GM08714 (cell line): ENCODE results near the gene DAGLB.

ENCODE experiments used
- H3K4me3 ChIP-seq: fragments of 200-500 bp; sonication (Bioruptor generic); 2 replicates; pipeline ENCODE4 v1.5.1; 2014; ENCODE audit warnings: mild to moderate bottlenecking, low read length, inconsistent platforms
- ZNF274 ChIP-seq: IDR thresholded peaks from 2 replicates; pipeline ENCODE4 v1.6.1; 2012; ENCODE audit warnings: mild to moderate bottlenecking, low read depth, low read length

The DAGLB gene

GRCh38 chr7:6448943-6449543 is 1.3 kb upstream of the DAGLB start:
- no peak overlapping the region; the same call in 1 of the 2 replicates for H3K4me3 ChIP-seq
- TF ChIP-seq ZNF274: no peak

DNA sequence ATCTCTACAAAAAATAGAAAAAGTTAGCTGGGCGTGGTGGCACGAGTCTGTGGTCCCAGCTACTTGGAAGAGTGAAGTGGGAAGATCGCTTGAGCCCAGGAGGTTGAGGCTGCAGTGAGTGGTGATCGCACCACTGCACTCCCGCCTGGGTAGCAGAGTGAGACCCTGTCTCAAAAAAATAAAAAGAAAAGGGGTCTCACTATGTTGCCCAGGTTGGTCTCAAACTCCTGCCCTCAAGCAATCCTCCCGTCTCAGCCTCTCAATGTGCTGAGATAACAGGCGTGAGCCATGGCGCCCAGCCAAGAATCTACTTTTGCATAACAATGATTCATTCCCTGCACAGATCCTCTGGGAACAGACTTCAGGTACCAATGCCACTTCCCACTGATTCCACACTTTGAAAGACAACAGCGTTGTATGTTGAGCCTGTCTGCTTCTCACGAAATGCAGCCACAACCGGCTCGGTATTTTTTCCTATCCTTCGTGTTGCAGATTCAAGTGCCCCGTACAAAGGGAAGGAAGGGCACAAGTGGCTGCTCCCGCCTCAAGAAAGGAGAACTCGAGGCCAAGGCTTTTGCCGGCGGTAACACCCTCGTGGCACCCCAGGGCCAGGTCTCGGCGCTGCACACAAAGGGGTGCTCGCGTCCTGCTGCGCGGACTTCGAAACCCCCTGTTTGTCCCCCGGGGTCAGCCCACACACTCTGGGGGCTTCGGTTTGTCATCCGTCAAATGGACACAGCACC is 745 bp downstream of the DAGLB start:
- TF ChIP-seq ZNF274: no peak
- peak overlapping the region; percentile 93 for H3K4me3 ChIP-seq

DNA sequence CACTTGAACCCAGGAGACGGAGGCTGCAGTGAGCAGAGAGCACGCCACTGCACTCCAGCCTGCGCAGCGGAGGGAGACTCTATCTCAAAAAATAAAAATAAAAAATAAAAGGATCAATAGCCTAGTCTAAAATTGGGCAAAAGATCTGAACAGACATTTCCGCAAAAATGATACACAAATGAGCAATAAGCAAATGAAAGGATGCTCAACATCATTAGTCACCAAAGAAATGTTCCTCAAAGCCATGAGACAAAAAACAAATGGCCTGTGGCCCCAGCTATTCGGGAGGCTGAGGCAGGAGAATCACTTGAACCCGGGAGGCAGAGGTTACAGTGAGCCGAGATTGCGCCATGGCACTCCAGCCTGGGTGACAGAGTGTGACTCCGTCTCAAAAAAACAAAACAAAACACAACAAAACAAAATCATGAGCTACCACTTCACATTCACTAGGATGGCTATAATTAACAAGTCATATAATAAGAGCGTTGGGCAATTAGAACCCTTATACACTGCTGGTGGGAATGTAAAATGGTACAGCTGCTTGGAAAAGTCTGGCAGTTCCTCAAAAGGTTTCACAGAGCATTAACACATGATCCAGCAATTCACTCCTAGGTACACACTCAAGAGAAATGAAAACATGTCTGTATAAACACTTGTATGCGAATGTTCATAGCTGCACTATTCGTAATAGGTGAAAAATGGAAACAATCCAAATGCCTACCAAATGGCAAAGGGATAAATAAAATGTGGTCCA is 3.1 kb downstream of the DAGLB start:
- no peak for TF ChIP-seq ZNF274
- no peak overlapping the region for H3K4me3 ChIP-seq

DNA sequence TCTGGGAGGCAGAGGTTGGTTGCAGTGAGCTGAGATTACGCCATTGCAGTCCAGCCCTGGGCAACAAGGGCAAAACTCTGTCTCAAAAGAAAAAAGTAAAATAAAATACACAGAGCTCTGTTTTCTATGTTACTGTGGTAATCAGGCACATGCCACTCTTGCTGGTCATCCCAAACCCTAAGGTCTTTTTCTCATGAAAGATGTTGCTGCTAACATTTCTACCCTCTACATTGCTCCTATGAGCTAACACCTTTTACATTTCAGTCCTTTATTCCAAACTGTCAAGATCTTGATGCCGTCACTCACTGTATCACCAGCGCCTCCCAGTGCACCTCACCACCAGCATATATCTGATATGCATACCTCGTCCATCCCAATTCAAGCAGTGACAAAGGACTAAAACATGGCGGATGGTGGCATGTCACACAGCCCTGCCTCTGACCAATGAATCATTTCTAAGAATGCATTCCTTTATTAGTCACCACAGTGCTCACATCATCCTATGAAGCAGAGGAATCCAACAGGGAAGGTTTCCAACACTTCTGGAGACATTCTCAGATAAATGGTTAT is 4.3 kb downstream of the DAGLB start:
- TF ChIP-seq ZNF274: no peak
- no peak overlapping the region for H3K4me3 ChIP-seq

DNA sequence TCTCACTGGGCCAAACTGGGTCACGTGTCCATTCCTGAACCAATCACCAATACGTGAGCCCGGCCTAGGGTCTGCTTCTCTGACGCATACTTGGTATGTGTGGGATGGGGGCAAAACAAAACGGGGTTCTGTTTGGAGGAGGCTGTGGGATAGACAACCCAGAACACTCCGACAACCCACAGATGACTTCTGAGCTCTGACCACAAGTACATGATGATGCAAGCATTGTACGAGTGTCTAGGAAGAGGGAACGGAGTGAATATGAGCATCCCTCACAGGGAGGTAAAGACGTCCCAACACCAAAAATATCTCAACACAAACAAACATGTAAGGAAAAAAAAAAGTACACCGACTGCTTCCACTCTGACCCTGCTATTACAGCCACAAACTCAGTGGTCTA is 5.6 kb downstream of the DAGLB start:
- no peak for TF ChIP-seq ZNF274
- no peak overlapping the region for H3K4me3 ChIP-seq

DNA sequence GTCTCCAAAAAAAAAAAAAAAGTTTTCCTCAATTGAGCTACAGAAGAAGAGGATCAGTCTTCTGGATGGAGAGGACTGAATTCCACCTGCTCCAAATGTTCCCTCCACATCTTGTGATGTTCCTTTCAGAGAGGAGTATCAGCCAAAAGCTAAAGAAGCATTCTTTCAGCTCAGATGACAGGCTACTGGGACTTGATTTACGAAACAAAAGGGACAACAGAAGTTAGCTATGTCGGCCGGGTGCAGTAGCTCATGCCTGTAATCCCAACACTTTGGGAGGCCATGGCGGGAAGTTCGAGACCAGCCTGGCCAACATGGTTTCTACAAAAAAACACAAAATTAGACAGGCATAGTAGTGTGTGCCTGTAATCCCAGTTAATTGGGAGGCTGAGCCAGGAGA is 7.4 kb downstream of the DAGLB start:
- no peak overlapping the region for H3K4me3 ChIP-seq
- no peak for TF ChIP-seq ZNF274

GRCh38 chr7:6438427-6438826 is 9.3 kb downstream of the DAGLB start:
- TF ChIP-seq ZNF274: no peak
- no peak overlapping the region for H3K4me3 ChIP-seq

GRCh38 chr7:6437251-6437650 is 10.5 kb downstream of the DAGLB start:
- no peak for TF ChIP-seq ZNF274

GRCh38 chr7:6436385-6436685 is 11.4 kb downstream of the DAGLB start:
- H3K4me3 ChIP-seq: peak overlapping the region; percentile 39; the same call in 1 of the 2 replicates
- TF ChIP-seq ZNF274: no peak

More at GRCh38 chr7:6437251-6437650, 10.5 kb downstream of the DAGLB start:
- H3K4me3 ChIP-seq: no peak overlapping the region

- no peak for TF ChIP-seq ZNF274
- H3K4me3 ChIP-seq: peak overlapping the region; percentile 39; the same call in 1 of the 2 replicates
These were observed 12.0 kb downstream of the DAGLB start for GRCh38 chr7:6435486-6436384.

DNA sequence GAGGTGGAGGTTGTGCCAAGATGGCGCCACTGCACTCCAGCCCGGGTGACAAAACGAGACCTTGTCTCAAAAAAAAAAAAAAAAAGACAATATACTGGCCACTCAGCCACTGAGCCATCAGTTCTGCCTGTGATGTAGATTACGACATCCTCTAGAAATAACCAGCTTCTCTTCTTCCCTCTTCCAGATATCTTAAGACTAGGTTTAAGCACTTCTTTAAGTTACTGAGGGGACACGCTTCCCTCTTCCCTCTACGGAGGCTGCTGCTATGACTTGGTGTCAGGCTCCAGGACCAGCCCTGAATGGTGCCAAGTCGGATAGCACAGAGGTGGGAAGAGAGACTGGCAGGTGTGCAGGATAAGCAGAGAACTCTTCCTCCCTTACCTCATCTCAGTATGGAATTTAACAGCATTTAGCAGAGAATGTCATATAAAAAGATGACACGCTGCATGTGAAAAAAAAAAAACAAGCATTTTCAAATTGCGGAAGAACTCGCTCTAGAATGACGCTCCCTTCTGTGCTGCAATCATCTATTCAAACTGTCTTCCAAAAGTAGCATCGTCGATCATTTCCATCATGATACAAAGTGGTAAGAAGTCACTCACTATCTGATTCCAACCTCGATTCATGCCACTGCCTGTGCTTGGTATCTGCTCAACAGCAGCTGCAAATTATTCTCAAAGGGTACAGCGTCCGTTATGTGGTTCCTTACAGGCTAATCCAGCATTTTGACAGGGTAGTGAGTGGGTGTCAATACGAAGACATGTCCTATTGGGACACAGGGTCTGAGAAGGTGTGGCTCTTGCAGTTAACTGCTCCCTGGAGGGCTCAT is 13.8 kb downstream of the DAGLB start:
- no peak overlapping the region for H3K4me3 ChIP-seq
- no peak for TF ChIP-seq ZNF274

GRCh38 chr7:6432781-6433180 is 15.0 kb downstream of the DAGLB start:
- TF ChIP-seq ZNF274: no peak
- H3K4me3 ChIP-seq: no peak overlapping the region

GRCh38 chr7:6430974-6431373 is 16.8 kb downstream of the DAGLB start:
- no peak for TF ChIP-seq ZNF274
- H3K4me3 ChIP-seq: no peak overlapping the region
